HG03139 (cell line): ENCODE data around the gene WDR7.

Experiments used
- ATAC-seq: cut with Tn5 transposase; IDR thresholded peaks from one replicate; pipeline ENCODE4 v1.9.1; 2021; ENCODE audit not compliant: unreplicated experiment

The WDR7 gene

GRCh38 chr18:57025540-57025939 lies 374.4 kb downstream of the WDR7 start:
- ATAC-seq = no peak

DNA sequence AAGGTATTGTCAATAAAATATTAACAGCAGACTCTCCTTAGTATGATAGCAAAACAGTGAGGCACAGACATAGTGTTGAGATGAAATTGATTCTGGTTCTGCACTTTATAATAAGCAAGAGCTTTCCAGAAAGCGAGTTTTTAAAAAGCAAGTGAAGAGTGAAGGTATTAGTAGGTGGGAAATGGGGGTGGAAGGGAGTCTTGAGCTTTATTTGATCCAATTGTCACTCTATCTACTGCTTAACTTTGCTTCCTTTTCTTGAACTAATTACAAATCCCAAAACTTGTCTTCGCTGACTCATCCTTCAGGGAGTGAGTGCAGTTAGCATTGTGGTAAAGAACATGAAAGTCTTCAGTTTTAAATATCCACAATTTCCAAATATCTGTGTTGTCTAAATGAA lies 375.2 kb downstream of the WDR7 start:
- ATAC-seq = no peak

DNA sequence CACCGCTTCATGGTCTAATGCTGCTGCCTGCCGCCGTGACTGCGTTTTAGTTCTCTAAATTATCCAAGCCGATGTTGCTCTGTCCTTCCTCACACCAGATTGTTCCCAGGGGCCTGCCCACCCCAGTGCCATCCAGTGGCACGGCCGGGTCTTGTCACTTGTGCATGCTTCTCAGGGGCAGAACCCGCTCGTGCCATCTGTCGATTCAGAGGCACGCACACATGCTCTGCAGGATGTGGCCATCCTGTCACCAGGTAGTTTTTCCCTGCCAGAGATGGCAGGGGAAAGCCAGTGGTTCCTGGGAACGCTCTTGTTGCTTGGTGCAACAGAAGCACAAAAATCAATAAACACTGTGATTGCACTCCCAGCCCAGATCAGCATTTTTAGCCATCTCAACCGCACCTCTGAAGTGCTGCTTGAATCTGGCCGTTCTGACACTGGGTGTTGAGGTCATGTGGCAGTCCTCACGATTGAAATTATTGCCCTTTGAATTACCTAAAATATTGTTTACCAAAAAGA lies 376.1 kb downstream of the WDR7 start:
- ATAC-seq = no peak

- no peak for ATAC-seq
Measured at GRCh38 chr18:57029761-57030160, 378.6 kb downstream of the WDR7 start.

GRCh38 chr18:57030417-57030816 lies 379.3 kb downstream of the WDR7 start:
- ATAC-seq = no peak

DNA sequence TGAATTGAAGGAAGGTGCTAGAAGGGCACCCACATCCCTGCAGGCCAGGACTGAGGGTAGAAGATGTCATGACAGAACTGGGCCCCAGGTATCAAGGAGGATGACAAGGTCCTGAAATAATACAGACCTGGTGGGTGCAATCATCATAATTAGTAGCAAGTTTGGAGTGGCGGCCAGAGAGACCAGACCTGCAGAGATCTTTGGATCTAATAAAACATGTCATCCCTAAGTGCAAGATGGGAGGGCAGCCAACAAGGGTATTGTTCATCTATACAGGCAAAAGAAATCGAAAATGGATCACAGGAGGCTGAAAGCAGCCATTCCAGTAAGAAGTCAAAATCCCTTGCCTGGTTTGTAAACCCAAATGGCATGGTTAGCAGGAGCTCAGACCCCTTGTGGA lies 384.4 kb downstream of the WDR7 start:
- ATAC-seq = no peak

DNA sequence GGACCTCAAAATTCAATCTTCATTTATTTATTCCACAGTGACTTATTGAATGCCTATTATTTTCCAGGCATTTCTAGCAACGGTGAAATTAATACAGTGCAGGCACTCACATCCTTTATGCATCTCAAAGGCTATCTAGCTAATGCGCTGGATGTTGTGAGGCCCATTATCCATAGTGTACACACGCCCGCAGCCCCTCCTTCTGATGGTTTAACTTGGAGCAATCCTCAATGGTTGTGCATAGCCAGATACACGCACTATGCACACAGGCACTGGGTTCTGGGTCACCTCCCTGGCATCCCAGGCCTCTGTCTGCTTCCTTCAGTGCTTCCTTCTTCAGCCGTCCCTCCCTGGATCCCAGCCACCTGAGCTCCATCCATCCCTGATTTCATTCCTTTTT lies 387.2 kb downstream of the WDR7 start:
- ATAC-seq = no peak

DNA sequence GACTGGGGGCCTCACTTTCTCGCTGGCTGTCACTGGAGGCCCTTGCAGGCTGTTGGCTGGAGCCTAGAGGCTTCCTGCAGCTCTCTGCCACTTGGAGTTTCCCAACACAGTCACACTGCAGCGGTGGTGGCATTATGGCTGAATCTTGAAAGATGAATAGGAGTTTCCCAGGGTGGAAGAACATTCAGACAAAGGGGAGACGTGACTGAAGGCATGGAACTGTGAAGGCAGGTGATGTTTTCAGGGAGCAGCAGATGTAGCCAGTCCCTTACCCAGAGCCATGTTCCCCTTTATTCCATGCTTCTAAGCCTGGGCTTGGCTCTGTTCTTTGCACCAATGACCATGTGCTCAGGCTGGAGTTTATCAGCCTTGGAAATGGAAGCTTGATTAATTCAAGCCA lies 389.0 kb downstream of the WDR7 start:
- ATAC-seq = no peak

GRCh38 chr18:57043241-57043640 lies 392.1 kb downstream of the WDR7 start:
- ATAC-seq = no peak

DNA sequence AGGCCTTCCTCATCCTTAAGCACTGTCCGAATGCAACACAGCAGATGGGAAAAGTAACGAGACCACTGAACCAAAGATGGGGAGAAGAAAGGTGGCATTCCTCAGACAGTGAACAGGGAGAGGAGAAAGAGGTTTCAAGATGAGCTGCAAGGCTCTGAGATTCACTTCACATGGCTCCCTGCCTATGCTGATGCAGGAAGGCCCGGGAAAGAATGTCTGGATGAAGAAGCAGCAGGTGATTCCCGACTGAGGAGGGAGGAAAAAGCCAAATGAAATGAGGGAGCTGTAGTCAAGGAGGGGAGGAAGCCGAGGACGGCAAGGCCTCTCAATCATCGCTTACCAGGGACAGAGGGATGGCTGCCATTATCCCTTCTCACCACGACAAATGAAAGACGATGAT lies 397.2 kb downstream of the WDR7 start:
- no peak for ATAC-seq

DNA sequence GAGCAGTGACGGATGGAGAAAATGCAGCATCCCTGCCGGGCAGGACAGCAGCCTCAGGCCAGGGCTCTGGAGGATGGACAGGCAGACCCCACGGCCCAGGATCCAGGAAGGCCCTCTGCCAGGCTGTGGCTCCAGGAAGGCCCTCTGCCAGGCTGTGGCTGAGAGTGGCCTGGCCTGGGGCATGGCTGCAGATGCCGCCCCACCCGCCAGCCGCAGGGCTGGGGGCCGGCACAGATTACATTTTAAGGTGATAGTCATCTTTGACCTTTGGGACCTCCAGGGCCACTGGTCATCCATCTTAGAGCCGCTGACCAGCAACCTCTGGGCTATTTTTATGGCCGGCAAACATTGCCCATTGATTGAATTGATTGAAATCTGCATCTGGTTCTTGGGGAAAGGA lies 397.7 kb downstream of the WDR7 start:
- ATAC-seq = no peak

GRCh38 chr18:57050310-57050949 lies 399.3 kb downstream of the WDR7 start:
- ATAC-seq = no peak

- ATAC-seq = no peak
Measured at GRCh38 chr18:57051021-57051656, 400.0 kb downstream of the WDR7 start.

DNA sequence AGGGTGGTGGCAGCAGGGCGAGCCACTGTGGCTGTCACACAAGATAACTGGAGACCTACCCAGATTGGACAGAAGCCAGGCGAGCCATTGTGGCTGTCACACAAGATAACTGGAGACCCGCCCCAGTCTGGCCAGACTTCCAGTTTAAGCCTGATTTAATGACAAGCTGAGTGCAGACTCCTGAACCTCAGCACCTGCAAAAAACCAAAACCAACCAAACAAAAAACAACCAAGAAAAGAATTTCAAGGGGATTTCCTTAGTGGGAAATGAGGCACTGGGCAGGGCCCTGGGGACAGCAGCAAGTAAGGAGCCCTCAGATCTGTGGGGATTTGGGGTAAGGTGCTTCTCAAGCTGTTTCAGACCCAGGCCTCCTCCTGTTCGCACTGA lies 400.5 kb downstream of the WDR7 start:
- ATAC-seq = peak; percentile 51

DNA sequence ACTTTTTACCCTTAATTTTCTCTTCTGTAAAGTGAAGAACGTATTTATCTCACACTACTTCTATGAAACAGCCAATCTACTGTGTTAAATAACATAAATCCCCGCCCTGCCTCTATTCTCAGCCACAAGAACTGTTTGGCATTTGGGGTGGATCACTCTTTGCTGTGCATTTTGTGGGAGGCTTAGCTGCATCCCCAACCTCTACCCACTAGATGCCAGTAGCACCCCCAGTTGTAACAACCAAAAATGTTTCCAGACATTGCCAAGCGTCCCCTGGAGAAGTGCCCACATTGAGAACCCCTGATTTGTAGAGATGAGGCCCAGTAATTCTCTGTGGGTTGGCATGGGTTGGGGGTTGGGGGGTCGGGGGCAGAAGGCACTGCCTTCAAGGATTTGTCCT lies 401.0 kb downstream of the WDR7 start:
- ATAC-seq = no peak

- ATAC-seq = no peak
Measured at GRCh38 chr18:57052759-57053158, 401.6 kb downstream of the WDR7 start.

- ATAC-seq = no peak
Measured at GRCh38 chr18:57054891-57055290, 403.7 kb downstream of the WDR7 start.

DNA sequence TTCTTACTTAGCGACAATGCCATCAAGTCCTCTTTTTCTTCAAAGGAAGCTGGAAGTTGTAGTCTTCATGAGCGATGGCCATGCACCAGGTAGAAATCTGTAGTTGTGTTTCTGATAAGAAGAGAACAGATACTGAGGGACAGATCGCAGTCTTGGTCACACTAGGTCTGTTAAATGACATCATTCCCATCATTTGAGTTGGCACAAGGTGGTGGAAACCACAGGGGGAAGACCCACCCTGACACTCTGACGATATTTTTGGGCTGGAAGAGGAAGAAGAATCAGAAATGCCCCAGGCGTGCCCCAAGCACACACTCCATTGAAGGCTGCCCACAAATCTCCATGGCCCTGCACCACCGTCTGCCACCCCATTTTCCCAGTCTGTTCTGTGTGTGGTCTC lies 406.7 kb downstream of the WDR7 start:
- ATAC-seq = no peak

GRCh38 chr18:57058734-57059133 lies 407.6 kb downstream of the WDR7 start:
- ATAC-seq = no peak

GRCh38 chr18:57059366-57059765 lies 408.2 kb downstream of the WDR7 start:
- no peak for ATAC-seq

DNA sequence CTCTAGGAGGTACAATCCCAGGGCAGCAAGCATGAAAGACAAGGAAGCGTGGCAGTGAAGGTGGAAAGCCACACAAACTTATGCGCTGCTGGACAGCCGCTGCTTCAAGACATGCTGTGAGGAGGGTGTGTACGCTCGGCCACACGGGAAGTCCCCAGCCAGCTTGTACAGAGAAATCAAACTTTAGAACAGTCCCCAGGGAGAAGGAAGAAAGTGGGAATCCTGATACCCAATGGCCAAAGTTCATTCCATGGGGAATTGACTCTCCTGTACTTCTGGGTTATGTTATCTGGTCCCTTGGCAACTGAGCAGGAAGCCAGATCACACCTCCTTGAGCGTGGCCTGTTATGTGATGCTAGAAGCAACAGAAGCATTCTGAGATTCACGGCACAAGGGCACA lies 409.7 kb downstream of the WDR7 start:
- ATAC-seq = no peak

GRCh38 chr18:57062178-57062577 lies 411.0 kb downstream of the WDR7 start:
- no peak for ATAC-seq

DNA sequence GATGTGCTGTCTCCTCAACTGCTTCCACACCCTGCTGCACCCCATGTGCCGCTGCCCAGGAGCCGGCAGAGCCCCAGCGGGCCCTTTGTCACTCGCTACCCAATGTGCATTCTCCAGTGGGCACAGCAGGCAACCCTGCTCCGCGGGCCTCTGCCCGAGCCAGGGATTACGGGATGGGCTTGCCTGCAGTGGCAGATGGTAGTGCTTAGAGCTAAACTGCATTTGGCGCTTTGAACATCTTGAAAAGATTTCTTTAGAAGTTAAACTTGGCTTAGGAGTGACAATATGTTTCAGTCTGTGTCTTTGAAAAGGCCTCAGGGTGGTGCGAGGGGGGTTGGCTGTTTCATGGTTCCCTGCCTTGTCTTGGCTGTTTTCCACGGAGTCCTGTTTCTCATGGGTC lies 411.7 kb downstream of the WDR7 start:
- ATAC-seq = no peak
